Measurements from ENCODE around the gene SOWAHA. TPM values are rescaled to one million over a fixed set of nuclear protein-coding genes. Genes with fewer than 3 reads are reported as not detected.

Gene SOWAHA
- total RNA-seq, 4 donors from 2014 or later, result 0.27 to 0.87 TPM; not detected in 2

DNA sequence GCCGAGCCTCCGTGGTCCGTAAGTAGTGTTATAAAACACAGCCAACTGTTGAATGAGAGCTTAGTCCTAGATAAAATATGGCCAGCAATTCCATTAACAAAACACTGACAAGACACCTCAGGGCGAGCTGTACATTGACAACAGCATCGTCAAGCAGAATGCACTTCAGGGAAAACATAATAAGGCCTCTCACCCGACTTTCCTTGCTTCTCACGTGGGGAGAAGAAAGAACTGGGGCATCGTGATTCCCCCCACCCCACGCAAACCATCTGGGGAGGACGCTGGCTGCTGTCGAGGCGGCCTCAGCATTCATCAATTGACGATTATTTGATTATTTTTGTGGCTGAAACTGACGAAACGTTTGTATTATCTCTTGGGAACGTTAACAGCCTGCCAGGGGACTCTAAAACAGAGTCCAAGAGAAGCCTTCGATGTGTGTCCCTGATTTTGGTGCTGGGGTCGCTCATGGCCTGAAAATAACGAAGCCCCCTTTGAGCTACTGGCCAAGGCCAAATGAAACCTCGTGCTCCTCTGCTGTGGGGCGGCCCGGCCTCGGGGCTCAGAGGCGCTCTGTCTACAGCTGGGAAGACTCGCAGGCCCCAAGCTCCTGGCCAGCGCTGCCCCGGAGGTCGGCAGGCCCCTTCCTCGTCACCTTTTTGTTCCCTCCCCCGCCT lies 52.7 kb downstream of the SOWAHA start:
- WGBS, 2 donors (ENCODE audit: low coverage in 1 of 2), result 20 to 46% methylated on average over 11 to 14 of the region's 30 CpGs
- Histone ChIP-seq H3K4me3 (peak overlapping the region; percentile 71 to 86), H3K4me1 (peaks cover 4 to 24% (median 11%) of the 10 kb centered on the region in 3 donors), H3K27me3 (no peaks in the 10 kb centered on the region), H3K9me3 (no peaks in the 10 kb centered on the region), H3K27ac (peak overlapping the region; percentile 80 to 95 (median 92)), H3K36me3 (peaks cover 0 to 32% of the 10 kb centered on the region in 2 donors)
- TF ChIP-seq POLR2AphosphoS5 (IDR thresholded peaks at IDR 0.05), result no peak
- TF ChIP-seq, protein P1, sequence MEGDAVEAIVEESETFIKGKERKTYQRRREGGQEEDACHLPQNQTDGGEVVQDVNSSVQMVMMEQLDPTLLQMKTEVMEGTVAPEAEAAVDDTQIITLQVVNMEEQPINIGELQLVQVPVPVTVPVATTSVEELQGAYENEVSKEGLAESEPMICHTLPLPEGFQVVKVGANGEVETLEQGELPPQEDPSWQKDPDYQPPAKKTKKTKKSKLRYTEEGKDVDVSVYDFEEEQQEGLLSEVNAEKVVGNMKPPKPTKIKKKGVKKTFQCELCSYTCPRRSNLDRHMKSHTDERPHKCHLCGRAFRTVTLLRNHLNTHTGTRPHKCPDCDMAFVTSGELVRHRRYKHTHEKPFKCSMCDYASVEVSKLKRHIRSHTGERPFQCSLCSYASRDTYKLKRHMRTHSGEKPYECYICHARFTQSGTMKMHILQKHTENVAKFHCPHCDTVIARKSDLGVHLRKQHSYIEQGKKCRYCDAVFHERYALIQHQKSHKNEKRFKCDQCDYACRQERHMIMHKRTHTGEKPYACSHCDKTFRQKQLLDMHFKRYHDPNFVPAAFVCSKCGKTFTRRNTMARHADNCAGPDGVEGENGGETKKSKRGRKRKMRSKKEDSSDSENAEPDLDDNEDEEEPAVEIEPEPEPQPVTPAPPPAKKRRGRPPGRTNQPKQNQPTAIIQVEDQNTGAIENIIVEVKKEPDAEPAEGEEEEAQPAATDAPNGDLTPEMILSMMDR (IDR thresholded peaks at IDR 0.05), result no peak
- peak; percentile 61 for ATAC-seq

Small RNA genes lying within 50 kb of the gene (small RNA-seq; reads per million reads assigned to genes)
- gene RNA5SP192, result 0 reads per million in 4 donors

Other genes with a start within 250 kb of the SOWAHA start
- gene IL13, start 155.1 kb upstream of the SOWAHA start, total RNA-seq, result not detected
- gene IL4, start 139.3 kb upstream of the SOWAHA start, total RNA-seq, result not detected
- gene KIF3A, start 75.8 kb upstream of the SOWAHA start, total RNA-seq, result 10 to 100 TPM in 1 of 4 donors, 1 to 10 TPM in 3; 5.9 to 12.5 (median 7.7) TPM
- not detected for gene CCNI2, start 65.9 kb upstream of the SOWAHA start, total RNA-seq
- 10 to 100 TPM; 31.6 to 46.4 (median 34.9) TPM for gene SEPTIN8, start 36.1 kb upstream of the SOWAHA start, total RNA-seq
- gene SHROOM1, start 17.3 kb downstream of the SOWAHA start, total RNA-seq, result 10 to 100 TPM in 1 of 4 donors, 1 to 10 TPM in 3; 5.8 to 10.3 (median 6.5) TPM
- under 1 TPM in 3 of 4 donors, not detected in 1; 0.23 to 0.37 (median 0.31) TPM for gene GDF9, start 53.2 kb downstream of the SOWAHA start, total RNA-seq
- gene UQCRQ, start 53.3 kb downstream of the SOWAHA start, total RNA-seq, result 100 to 1,000 TPM; 106 to 169 (median 128) TPM
- 1 to 10 TPM in 2 of 4 donors, under 1 TPM in 2; 0.12 to 1.9 (median 0.74) TPM for gene LEAP2, start 60.4 kb downstream of the SOWAHA start, total RNA-seq
- gene AFF4, start 150.3 kb downstream of the SOWAHA start, total RNA-seq, result 10 to 100 TPM; 55.0 to 87.6 (median 75.3) TPM
- gene ZCCHC10, start 213.2 kb downstream of the SOWAHA start, total RNA-seq, result 10 to 100 TPM; 12.5 to 15.7 (median 13.5) TPM
- gene HSPA4, start 238.7 kb downstream of the SOWAHA start, total RNA-seq, result 10 to 100 TPM; 48.1 to 84.0 (median 72.3) TPM